IMR-90 (cell line): ENCODE measurements around the gene S100A16. TPM values are rescaled to one million over a fixed set of nuclear protein-coding genes. Genes with fewer than 3 reads are reported as not detected.

Experiments
- ATAC-seq: fragments of 200-7000 bp; cut with Tn5 transposase; 2 replicates; pipeline ENCODE4 v1.9.1; 2020; ENCODE audit warnings: low read depth, mild to moderate bottlenecking, moderate library complexity
- BruUV-seq: library from RNA; stranded (reverse); fragments of 400-500 nt; replicated peaks from 2 replicates; lab custom pipeline; 2021; lab: Mats Ljungman, UMichigan
- CTCF ChIA-PET: fragments of 300-600 bp; formaldehyde crosslinking; extraction: SDS; loops from one replicate; lab custom pipeline; 2021; ENCODE audit warnings: antibody characterized with exemption; lab: Yijun Ruan, JAX
- POLR2A ChIA-PET: fragments of 300-600 bp; sonication (Branson Sonifier 250); formaldehyde crosslinking; loops from one replicate; lab custom pipeline; 2022; ENCODE audit warnings: antibody characterized with exemption; ENCODE audit not compliant: unreplicated experiment; lab: Charles Lee
- DNase-seq: peaks from one replicate; pipeline ENCODE4 v3.0.0; 2013
- H2AFZ ChIP-seq: replicated peaks from 2 replicates; pipeline ENCODE3; 2013; ENCODE audit warnings: low read length, mild to moderate bottlenecking; ENCODE audit not compliant: poor library complexity
- H2AK5ac ChIP-seq: 2 replicates; pipeline ENCODE4 v1.6.1; 2013; ENCODE audit warnings: low read depth, low read length, inconsistent platforms
- H2AK9ac ChIP-seq: replicated peaks from 2 replicates; pipeline ENCODE3; 2013; ENCODE audit warnings: mild to moderate bottlenecking, low read depth, low read length, moderate library complexity; ENCODE audit not compliant: poor library complexity
- H2BK120ac ChIP-seq: 2 replicates; pipeline ENCODE4 v1.6.1; 2013; ENCODE audit warnings: low read depth, low read length, inconsistent platforms
- H2BK15ac ChIP-seq: 3 replicates; pipeline ENCODE4 v1.6.1; 2013; ENCODE audit warnings: low read depth, low read length, inconsistent platforms
- H2BK20ac ChIP-seq: 2 replicates; pipeline ENCODE4 v1.6.1; 2013; ENCODE audit warnings: low read depth, mild to moderate bottlenecking, inconsistent platforms, low read length, moderate library complexity
- H2BK5ac ChIP-seq: 2 replicates; pipeline ENCODE4 v1.6.1; 2013; ENCODE audit warnings: mild to moderate bottlenecking, low read depth, low read length, inconsistent platforms; ENCODE audit not compliant: poor library complexity, severe bottlenecking
- H3K14ac ChIP-seq: replicated peaks from 2 replicates; pipeline ENCODE4 v1.6.1; 2013; ENCODE audit warnings: low read depth, low read length, inconsistent platforms
- H3K18ac ChIP-seq: 2 replicates; pipeline ENCODE4 v1.6.1; 2013; ENCODE audit warnings: low read depth, low read length, control low read depth
- H3K23ac ChIP-seq: 2 replicates; pipeline ENCODE4 v1.6.1; 2013; ENCODE audit warnings: low read depth, low read length, inconsistent platforms
- H3K27ac ChIP-seq: 2 replicates; pipeline ENCODE4 v1.5.1; 2013; ENCODE audit warnings: mild to moderate bottlenecking, control low read depth, low read length; ENCODE audit not compliant: insufficient read depth
- H3K27me3 ChIP-seq: 2 replicates; pipeline ENCODE4 v1.6.1; 2013; ENCODE audit warnings: low read length; ENCODE audit not compliant: control insufficient read depth, insufficient read depth
- H3K36me3 ChIP-seq: 2 replicates; pipeline ENCODE4 v1.6.1; 2013; ENCODE audit warnings: low read length, mixed read lengths; ENCODE audit not compliant: control insufficient read depth, insufficient read depth
- H3K4ac ChIP-seq: 2 replicates; pipeline ENCODE4 v1.6.1; 2013; ENCODE audit warnings: low read depth, low read length, inconsistent platforms
- H3K4me1 ChIP-seq: 2 replicates; pipeline ENCODE4 v1.6.1; 2013; ENCODE audit warnings: low read length, mixed read lengths; ENCODE audit not compliant: control insufficient read depth, insufficient read depth
- H3K4me2 ChIP-seq: 2 replicates; pipeline ENCODE4 v1.6.1; 2013; ENCODE audit warnings: low read depth, mild to moderate bottlenecking, control low read depth, low read length, moderate library complexity
- H3K4me3 ChIP-seq: 2 replicates; pipeline ENCODE4 v1.5.1; 2013; ENCODE audit warnings: low read depth, mild to moderate bottlenecking, control low read depth, low read length, moderate library complexity; ENCODE audit not compliant: insufficient read depth
- H3K56ac ChIP-seq: 2 replicates; pipeline ENCODE4 v1.6.1; 2013; ENCODE audit warnings: low read length, inconsistent platforms; ENCODE audit not compliant: insufficient read depth; ENCODE audit errors: extremely low read depth
- H3K79me1 ChIP-seq, 2 experiments: 2 replicates each; pipeline ENCODE4 v1.6.1; 2013; ENCODE audit warnings: low read length in 2 of 2, inconsistent platforms in 1 of 2, low read depth in 1 of 2
- H3K9ac ChIP-seq: 2 replicates; pipeline ENCODE4 v1.6.1; 2013; ENCODE audit warnings: low read depth, low read length, control low read depth
- H3K9me1 ChIP-seq: 2 replicates; pipeline ENCODE4 v1.6.1; 2013; ENCODE audit warnings: low read length, inconsistent platforms; ENCODE audit not compliant: insufficient read depth
- H3K9me3 ChIP-seq: 2 replicates; pipeline ENCODE4 v1.6.1; 2013; ENCODE audit warnings: low read length; ENCODE audit not compliant: control insufficient read depth, insufficient read depth
- H4K20me1 ChIP-seq: 2 replicates; pipeline ENCODE4 v1.6.1; 2013; ENCODE audit warnings: low read length, inconsistent platforms; ENCODE audit not compliant: insufficient read depth
- H4K5ac ChIP-seq: 2 replicates; pipeline ENCODE4 v1.6.1; 2013; ENCODE audit warnings: mild to moderate bottlenecking, low read depth, low read length, control low read depth
- H4K8ac ChIP-seq, 2 experiments: 2 replicates each; pipeline ENCODE4 v1.6.1; 2013; ENCODE audit warnings: low read depth in 2 of 2, low read length in 2 of 2, control low read depth in 1 of 2, inconsistent platforms in 1 of 2
- H4K91ac ChIP-seq: 2 replicates; pipeline ENCODE4 v1.6.1; 2013; ENCODE audit warnings: low read depth, low read length, inconsistent platforms; ENCODE audit not compliant: insufficient read depth
- CEBPB ChIP-seq: IDR thresholded peaks from 2 replicates; pipeline ENCODE4 v1.6.1; 2012; ENCODE audit warnings: low read depth, low read length, improper control_type of control experiment
- CTCF ChIP-seq: conservative IDR thresholded peaks from 2 replicates; pipeline ENCODE4 v1.5.1; 2012; ENCODE audit warnings: mild to moderate bottlenecking, low read depth, low read length, improper control_type of control experiment
- ELK1 ChIP-seq: fragments of 150-350 bp; IDR thresholded peaks from 2 replicates; pipeline ENCODE4 v1.6.1; 2016; ENCODE audit warnings: low read depth, mild to moderate bottlenecking, low read length, moderate library complexity, borderline replicate concordance
- FOS ChIP-seq: fragments of 150-350 bp; IDR thresholded peaks from 2 replicates; pipeline ENCODE4 v1.6.1; 2016; ENCODE audit warnings: low read depth, low read length
- MAFK ChIP-seq: IDR thresholded peaks from 2 replicates; pipeline ENCODE4 v1.6.1; 2012; ENCODE audit warnings: low read depth, low read length, improper control_type of control experiment
- POLR2A ChIP-seq: IDR thresholded peaks from 2 replicates; pipeline ENCODE4 v1.6.1; 2012; ENCODE audit warnings: mild to moderate bottlenecking, low read depth, low read length
- RCOR1 ChIP-seq: IDR thresholded peaks from 2 replicates; pipeline ENCODE4 v1.6.1; 2012; ENCODE audit warnings: mild to moderate bottlenecking, low read length, improper control_type of control experiment; ENCODE audit not compliant: insufficient replicate concordance
- SMC3 ChIP-seq: fragments of 150-350 bp; IDR thresholded peaks from 2 replicates; pipeline ENCODE4 v1.6.1; 2016; ENCODE audit warnings: low read depth, mild to moderate bottlenecking, antibody characterized with exemption, low read length, moderate library complexity
- whole genome bisulfite sequencing, 2 experiments: methylation state at CpG; one replicate each; pipeline versions ENCODE4 v1.1.5 to v1.1.7; 2013; ENCODE audit warnings: missing lambda C conversion rate in 2 of 2; ENCODE audit not compliant: insufficient read length in 1 of 2; ENCODE audit errors: extremely low coverage in 2 of 2; 5-methylcytosine and 5-hydroxymethylcytosine counted together
- dilution Hi-C: fragments of 300-500 bp; cut with HindIII; formaldehyde crosslinking; loops from one replicate; pipeline ENCODE4 v1.14.3; 2018; ENCODE audit warnings: low sequenced_read_pairs; ENCODE audit not compliant: unreplicated experiment
- in situ Hi-C: fragments of 300-500 bp; cut with MboI; formaldehyde crosslinking; loops from 3 replicates; pipeline ENCODE4 v1.14.3; 2019; ENCODE audit warnings: low sequenced_read_pairs, inconsistent platforms, mixed read lengths
- intact Hi-C: fragments of 100-400 bp; cut with micrococcal nuclease; formaldehyde crosslinking; loops from 2 replicates; pipeline ENCODE4 v1.10.0; 2022
- polyA plus RNA-seq, 3 experiments: library from polyadenylated mRNA; depleted of rRNA; stranded (reverse); fragments of >200 nt; gene quantifications; 2 replicates each; pipeline ENCODE4 v1.2.3, GENCODE V29; 2012; ENCODE audit warnings: low replicate concordance in 1 of 3
- total RNA-seq: library from RNA; depleted of rRNA; stranded (reverse); fragments of >200 nt; gene quantifications from 2 replicates; pipeline ENCODE4 v1.2.3, GENCODE V29; 2012

S100A16 gene
- total and polyA plus RNA-seq, 2 of the 4 experiments (the other 2 are of a cell fraction): 201 to 515 TPM

GRCh38 chr1:153578936-153579335 lies 34.0 kb downstream of the S100A16 start:
- in situ Hi-C loops: no loop called here
- DNase-seq (no peak), ATAC-seq (peak; percentile 31)
- H3K36me3 ChIP-seq: no peaks in the 10 kb centered on the region
- H2AK5ac ChIP-seq: no peak overlapping the region
- H3K27ac ChIP-seq: no peak overlapping the region
- H2BK5ac ChIP-seq: no peak overlapping the region
- CTCF ChIA-PET: no interaction called here
- H3K14ac ChIP-seq: peak overlapping the region; percentile 37
- H2BK120ac ChIP-seq: peak overlapping the region; percentile 79
- no peak overlapping the region; the same call in 1 of the 2 replicates for H3K18ac ChIP-seq
- no peak overlapping the region; the same call in 1 of the 2 replicates for H4K5ac ChIP-seq
- POLR2A ChIA-PET: no interaction called here
- H3K9ac ChIP-seq: no peak overlapping the region
- peak overlapping the region; percentile 57; the same call in 1 of the 2 replicates for H3K23ac ChIP-seq
- H4K91ac ChIP-seq: peak overlapping the region; percentile 50; the same call in 1 of the 2 replicates
- no peaks in the 10 kb centered on the region for H3K9me3 ChIP-seq
- H3K79me1 ChIP-seq: no peaks in the 10 kb centered on the region
- H3K4me3 ChIP-seq: no peak overlapping the region
- peak overlapping the region; percentile 50; the same call in 1 of the 2 replicates for H2BK20ac ChIP-seq
- H2AFZ ChIP-seq: peak overlapping the region; percentile 29
- H3K9me1 ChIP-seq: peaks cover 5% of the 10 kb centered on the region
- no peaks in the 10 kb centered on the region for H4K20me1 ChIP-seq
- intact Hi-C loops: no loop called here
- peaks cover 12% of the 10 kb centered on the region for H3K4me1 ChIP-seq
- H3K4me2 ChIP-seq: no peak overlapping the region
- H3K4ac ChIP-seq: peak overlapping the region; percentile 68
- H4K8ac ChIP-seq: peak overlapping the region in 1 of 2 experiments; percentile 9; a peak in 1 of 4 replicates
- H3K27me3 ChIP-seq: no peaks in the 10 kb centered on the region
- dilution Hi-C loops: no loop called here
- no peak for TF ChIP-seq RCOR1
- TF ChIP-seq CEBPB: no peak
- TF ChIP-seq CTCF: no peak
- TF ChIP-seq FOS: no peak
- no peak for TF ChIP-seq MAFK
- TF ChIP-seq ELK1: no peak
- TF ChIP-seq SMC3: no peak
- TF ChIP-seq POLR2A: no peak
- BruUV-seq: no TSS peak
- H2BK15ac ChIP-seq: no peak overlapping the region
- 100% methylated on average over 1 of the region's 3 CpGs; no CpG with 5 or more reads in 1 of the 2 experiments for WGBS, 2 experiments
- H2AK9ac ChIP-seq: peak overlapping the region; percentile 30
- H3K56ac ChIP-seq: no peak overlapping the region
